ENCODE results near the gene CAMK2D. TPM values are rescaled to one million over a fixed set of nuclear protein-coding genes. Genes with fewer than 3 reads are reported as not detected.

Gene CAMK2D
- total RNA-seq, 1 donor from 2014 or later, result 57.6 TPM

DNA sequence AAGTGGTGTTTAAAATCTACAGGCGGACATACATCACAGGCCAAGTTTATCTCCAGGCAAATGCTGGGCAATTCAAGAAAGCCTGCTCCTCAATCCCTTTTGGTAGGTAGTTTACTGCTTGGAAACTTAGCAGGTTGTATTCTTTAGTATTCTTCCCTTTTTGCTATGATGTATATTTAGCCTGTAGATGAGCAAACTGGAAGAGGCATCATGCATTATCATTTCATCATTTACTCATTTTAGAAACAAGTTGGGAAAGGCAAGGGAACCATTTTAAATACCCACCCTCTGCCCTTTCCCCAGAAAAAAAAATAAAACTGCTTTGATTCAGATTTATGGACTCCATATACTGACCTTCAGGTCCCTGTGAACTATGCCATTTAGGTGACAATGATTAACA lies 213.2 kb downstream of the CAMK2D start:
- no peak for DNase-seq (ENCODE audit: extremely low spot score, unreplicated experiment)
- H3K36me3 Mint-ChIP-seq, result peaks cover 5% of the 10 kb centered on the region
- TF ChIP-seq, protein P1, sequence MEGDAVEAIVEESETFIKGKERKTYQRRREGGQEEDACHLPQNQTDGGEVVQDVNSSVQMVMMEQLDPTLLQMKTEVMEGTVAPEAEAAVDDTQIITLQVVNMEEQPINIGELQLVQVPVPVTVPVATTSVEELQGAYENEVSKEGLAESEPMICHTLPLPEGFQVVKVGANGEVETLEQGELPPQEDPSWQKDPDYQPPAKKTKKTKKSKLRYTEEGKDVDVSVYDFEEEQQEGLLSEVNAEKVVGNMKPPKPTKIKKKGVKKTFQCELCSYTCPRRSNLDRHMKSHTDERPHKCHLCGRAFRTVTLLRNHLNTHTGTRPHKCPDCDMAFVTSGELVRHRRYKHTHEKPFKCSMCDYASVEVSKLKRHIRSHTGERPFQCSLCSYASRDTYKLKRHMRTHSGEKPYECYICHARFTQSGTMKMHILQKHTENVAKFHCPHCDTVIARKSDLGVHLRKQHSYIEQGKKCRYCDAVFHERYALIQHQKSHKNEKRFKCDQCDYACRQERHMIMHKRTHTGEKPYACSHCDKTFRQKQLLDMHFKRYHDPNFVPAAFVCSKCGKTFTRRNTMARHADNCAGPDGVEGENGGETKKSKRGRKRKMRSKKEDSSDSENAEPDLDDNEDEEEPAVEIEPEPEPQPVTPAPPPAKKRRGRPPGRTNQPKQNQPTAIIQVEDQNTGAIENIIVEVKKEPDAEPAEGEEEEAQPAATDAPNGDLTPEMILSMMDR (conservative IDR thresholded peaks at IDR 0.05), result no peak
- H3K9me3 Mint-ChIP-seq, result no peaks in the 10 kb centered on the region
- H3K4me3 Mint-ChIP-seq, result no peak overlapping the region
- no peaks in the 10 kb centered on the region for H3K27me3 Mint-ChIP-seq
- peak overlapping the region; percentile 75 for H3K27ac Mint-ChIP-seq
- H3K4me1 Mint-ChIP-seq (ENCODE audit: unreplicated experiment), result peaks cover 10% of the 10 kb centered on the region

DNA sequence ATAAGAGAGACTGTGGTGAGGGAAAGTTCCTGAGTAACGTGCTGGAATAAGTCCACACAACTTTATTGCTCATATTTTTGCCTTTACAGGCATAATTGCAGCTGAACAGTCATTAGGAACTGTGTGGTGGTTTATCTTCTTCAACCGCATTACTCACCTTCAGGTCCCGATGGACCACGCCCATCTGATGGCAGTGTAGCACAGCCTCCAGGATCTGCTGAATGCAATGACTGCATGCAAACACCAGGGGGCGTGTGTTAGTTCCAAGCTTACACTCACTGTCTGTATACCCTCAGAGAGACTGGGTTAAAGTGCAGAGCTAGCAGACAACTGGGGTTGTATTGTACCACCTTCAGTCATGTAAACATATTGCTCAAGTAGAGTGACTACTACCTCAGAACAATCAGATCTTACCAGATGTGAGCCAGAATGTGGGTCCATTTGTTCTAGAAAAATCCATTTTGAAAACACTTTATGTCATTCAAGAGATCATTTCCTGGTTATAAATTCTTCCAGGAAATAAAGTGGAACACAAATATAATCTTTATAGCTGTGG lies 214.0 kb downstream of the CAMK2D start:
- peak overlapping the region; percentile 75 for H3K27ac Mint-ChIP-seq
- DNase-seq (ENCODE audit: extremely low spot score, unreplicated experiment), result peak; percentile 78
- no peaks in the 10 kb centered on the region for H3K9me3 Mint-ChIP-seq
- H3K36me3 Mint-ChIP-seq, result peaks cover 5% of the 10 kb centered on the region
- no peak overlapping the region for H3K4me3 Mint-ChIP-seq
- H3K27me3 Mint-ChIP-seq, result no peaks in the 10 kb centered on the region
- TF ChIP-seq, protein P1 (conservative IDR thresholded peaks at IDR 0.05), result peak; percentile 95
- peaks cover 10% of the 10 kb centered on the region for H3K4me1 Mint-ChIP-seq (ENCODE audit: unreplicated experiment)

DNA sequence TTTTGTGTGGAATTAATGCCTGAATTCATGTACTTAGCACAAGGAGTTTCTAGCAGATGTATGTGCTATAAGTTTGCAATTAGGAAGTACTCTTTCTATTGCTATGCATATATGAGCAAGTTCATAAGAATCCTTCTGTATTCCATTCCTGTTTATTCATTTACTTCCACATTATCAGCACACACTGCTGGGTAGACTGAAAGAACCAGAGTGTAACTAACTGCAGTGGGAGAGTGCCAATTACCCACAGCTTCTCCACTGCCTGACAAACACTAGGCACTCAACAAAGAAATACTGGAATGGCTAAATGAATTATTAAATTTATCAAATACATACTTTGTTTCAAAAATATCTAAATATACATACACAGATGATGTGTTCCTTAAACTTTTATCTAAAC lies 219.6 kb downstream of the CAMK2D start:
- peaks cover 6% of the 10 kb centered on the region for H3K4me1 Mint-ChIP-seq (ENCODE audit: unreplicated experiment)
- H3K27me3 Mint-ChIP-seq, result no peaks in the 10 kb centered on the region
- H3K27ac Mint-ChIP-seq, result no peak overlapping the region
- no peak for DNase-seq (ENCODE audit: extremely low spot score, unreplicated experiment)
- TF ChIP-seq, protein P1 (conservative IDR thresholded peaks at IDR 0.05), result no peak
- no peak overlapping the region for H3K4me3 Mint-ChIP-seq
- peaks cover 5% of the 10 kb centered on the region for H3K36me3 Mint-ChIP-seq
- H3K9me3 Mint-ChIP-seq, result no peaks in the 10 kb centered on the region

DNA sequence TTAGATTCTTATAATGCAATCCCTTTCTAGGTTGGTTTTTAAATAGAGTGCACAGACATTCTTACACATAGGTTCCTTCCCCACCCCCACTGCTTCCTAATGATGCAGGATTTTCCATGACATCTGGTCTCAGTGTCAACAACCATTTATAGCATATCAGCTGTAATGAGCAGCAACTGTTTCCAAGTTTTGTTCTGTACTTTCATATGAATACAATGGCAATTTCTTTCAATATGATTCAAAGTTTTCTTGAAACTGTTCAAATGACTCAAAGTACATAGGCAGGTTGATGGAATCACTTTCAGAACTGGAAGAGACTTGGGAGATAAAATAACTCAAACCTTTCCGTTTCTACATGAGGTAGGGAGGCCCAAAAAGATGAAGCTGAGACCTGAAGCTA lies 220.7 kb downstream of the CAMK2D start:
- no peaks in the 10 kb centered on the region for H3K27me3 Mint-ChIP-seq
- H3K9me3 Mint-ChIP-seq, result no peaks in the 10 kb centered on the region
- TF ChIP-seq, protein P1 (conservative IDR thresholded peaks at IDR 0.05), result no peak
- no peak overlapping the region for H3K4me3 Mint-ChIP-seq
- no peak overlapping the region for H3K27ac Mint-ChIP-seq
- peaks cover 5% of the 10 kb centered on the region for H3K36me3 Mint-ChIP-seq
- peaks cover 6% of the 10 kb centered on the region for H3K4me1 Mint-ChIP-seq (ENCODE audit: unreplicated experiment)
- DNase-seq (ENCODE audit: extremely low spot score, unreplicated experiment), result no peak

DNA sequence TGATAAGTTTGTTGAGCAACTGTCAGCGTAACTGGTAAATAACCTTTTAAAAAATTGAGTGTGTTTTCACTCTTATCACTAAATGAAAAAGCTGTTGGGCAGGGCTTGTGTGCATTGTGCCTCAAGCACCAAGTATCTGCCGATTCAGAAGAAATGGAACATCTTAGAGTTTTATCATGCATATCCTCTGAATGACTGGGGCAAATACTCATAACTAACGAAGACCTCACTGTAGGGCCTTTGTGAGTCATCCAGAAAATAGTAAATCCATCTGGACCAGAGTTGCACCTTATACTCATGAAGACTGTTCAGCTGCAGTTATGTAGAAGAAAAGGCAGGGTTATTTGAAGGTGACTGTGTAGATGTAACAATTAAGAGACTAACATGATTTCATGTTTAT lies 222.1 kb downstream of the CAMK2D start:
- Mint-ChIP-seq H3K9me3 (no peaks in the 10 kb centered on the region), H3K27me3 (no peaks in the 10 kb centered on the region), H3K4me1 (ENCODE audit: unreplicated experiment) (peaks cover 6% of the 10 kb centered on the region), H3K27ac (no peak overlapping the region), H3K4me3 (no peak overlapping the region), H3K36me3 (peaks cover 9% of the 10 kb centered on the region)
- DNase-seq (ENCODE audit: extremely low spot score, unreplicated experiment), result no peak
- TF ChIP-seq, protein P1 (conservative IDR thresholded peaks at IDR 0.05), result no peak

DNA sequence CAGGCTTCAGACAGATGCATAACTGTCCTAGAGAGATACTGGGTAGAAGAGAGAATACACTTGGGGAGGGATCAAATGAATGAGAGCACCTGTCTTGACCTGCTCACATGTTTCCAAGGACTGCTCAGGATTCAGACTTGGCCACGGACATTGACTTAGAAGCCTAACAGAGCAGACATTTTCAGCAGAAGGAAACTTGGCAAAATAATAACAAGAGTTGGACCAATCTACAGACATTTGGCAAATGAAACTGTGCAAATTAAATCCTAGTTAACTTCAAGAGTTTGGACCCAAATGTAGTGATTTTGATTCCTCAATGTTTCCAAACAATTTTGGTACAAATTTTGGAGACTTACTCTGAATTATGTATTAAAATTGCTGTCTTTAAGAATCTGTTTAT lies 223.9 kb downstream of the CAMK2D start:
- Mint-ChIP-seq H3K27me3 (no peaks in the 10 kb centered on the region), H3K4me3 (no peak overlapping the region), H3K36me3 (peaks cover 12% of the 10 kb centered on the region), H3K27ac (no peak overlapping the region), H3K4me1 (ENCODE audit: unreplicated experiment) (peaks cover 6% of the 10 kb centered on the region), H3K9me3 (no peaks in the 10 kb centered on the region)
- TF ChIP-seq, protein P1 (conservative IDR thresholded peaks at IDR 0.05), result no peak
- no peak for DNase-seq (ENCODE audit: extremely low spot score, unreplicated experiment)
